Superior temporal gyrus (tissue), 1 donor: Measurements from ENCODE around the gene MPEG1.

Experiments used
- DNase-seq: peaks from one replicate; pipeline ENCODE4 v3.0.0-alpha.2; 2016; ENCODE audit errors: extremely low spot score

Gene MPEG1

GRCh38 chr11:59171508-59172322, 41.0 kb downstream of the MPEG1 start, which contains the start of gene DTX4:
Gene DTX4 (plus strand): TSS chr11:59172132. CDS start chr11:59172596, 464 bp downstream.
- peak; percentile 94 for DNase-seq

GRCh38 chr11:59164028-59164427, 48.7 kb downstream of the MPEG1 start:
- no peak for DNase-seq
